Measurements from ENCODE around the gene GNAS.
A peak's percentile ranks its signal among the peaks of the same experiment; 100 is the strongest.

The GNAS gene

DNA sequence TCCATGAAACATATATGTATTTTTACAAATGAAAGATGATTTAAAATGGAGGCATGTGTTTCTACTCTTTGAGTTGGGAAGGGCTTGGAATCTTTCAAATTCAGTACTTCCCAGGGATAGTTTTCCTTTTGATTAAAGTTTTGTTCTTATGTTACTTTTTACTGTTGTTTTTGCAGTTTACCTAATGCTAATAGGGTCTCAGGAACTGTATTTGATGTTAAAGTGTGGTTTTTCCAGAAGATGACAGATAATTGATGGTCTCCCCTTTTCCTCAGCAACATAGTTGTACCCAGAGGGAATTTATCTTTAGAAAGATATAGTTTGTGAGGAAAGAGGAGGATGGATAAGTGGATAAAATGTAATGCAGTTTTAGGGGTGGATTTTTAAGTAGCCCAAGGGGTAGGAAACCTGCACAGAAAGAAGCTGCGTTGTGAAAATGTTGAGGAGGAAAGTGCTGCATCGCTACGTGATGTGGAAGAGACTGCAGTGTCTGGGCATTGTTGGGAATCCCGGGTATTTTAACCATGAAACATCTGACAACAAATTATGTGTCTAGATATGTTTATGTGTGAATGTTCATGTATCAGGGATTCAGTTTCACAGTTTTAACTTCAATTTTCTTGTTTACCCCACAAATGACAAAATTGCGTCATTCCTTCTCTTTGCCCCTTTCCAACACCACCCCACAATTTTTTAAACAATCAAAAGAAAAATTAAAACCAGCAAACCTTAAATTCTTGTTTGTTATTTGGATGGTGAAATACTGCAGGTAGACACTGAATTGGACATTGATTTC lies 42.3 kb downstream of the GNAS start:
- TF ChIP-seq, protein P1, sequence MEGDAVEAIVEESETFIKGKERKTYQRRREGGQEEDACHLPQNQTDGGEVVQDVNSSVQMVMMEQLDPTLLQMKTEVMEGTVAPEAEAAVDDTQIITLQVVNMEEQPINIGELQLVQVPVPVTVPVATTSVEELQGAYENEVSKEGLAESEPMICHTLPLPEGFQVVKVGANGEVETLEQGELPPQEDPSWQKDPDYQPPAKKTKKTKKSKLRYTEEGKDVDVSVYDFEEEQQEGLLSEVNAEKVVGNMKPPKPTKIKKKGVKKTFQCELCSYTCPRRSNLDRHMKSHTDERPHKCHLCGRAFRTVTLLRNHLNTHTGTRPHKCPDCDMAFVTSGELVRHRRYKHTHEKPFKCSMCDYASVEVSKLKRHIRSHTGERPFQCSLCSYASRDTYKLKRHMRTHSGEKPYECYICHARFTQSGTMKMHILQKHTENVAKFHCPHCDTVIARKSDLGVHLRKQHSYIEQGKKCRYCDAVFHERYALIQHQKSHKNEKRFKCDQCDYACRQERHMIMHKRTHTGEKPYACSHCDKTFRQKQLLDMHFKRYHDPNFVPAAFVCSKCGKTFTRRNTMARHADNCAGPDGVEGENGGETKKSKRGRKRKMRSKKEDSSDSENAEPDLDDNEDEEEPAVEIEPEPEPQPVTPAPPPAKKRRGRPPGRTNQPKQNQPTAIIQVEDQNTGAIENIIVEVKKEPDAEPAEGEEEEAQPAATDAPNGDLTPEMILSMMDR (conservative IDR thresholded peaks at IDR 0.05; ENCODE audit: low read depth, low read length), result no peak
- no peak for DNase-seq (ENCODE audit: low read depth)
- peak overlapping the region; percentile 35 for H3K4me3 ChIP-seq (ENCODE audit: low read depth, low read length)

DNA sequence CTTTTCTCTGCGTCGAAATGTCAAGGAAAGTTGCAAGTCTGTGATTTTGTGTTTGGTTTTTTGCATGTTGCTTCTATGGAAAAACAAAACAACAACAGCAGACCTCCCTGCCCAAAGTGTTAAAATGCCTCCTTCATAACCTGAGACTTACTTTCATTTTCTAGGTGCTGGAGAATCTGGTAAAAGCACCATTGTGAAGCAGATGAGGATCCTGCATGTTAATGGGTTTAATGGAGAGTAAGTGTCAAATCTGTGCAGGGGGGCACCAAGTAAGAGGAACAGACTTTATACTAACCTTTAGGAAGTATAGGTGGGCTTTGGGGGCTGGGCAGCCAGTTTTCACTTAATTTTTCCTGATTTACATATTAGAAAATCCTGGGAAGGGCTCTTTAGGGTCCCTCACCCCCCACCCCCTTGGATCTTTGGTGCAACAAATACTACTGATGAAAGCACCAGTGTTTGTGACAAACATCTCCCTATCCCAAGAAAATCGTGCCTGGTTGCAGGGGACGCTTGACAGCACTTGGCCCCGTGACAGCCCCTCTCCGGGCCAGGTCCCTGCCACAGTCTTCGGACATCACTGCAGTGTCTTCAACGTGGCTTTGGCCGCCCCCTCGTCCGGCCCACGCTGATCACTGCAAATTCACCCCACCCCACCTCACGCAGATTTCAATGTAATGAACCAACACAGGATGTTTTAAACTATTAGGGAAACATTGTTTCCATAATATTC lies 43.1 kb downstream of the GNAS start:
- H3K4me3 ChIP-seq (ENCODE audit: low read depth, low read length), result peak overlapping the region; percentile 35
- no peak for DNase-seq (ENCODE audit: low read depth)
- TF ChIP-seq, protein P1 (conservative IDR thresholded peaks at IDR 0.05; ENCODE audit: low read depth, low read length), result no peak

DNA sequence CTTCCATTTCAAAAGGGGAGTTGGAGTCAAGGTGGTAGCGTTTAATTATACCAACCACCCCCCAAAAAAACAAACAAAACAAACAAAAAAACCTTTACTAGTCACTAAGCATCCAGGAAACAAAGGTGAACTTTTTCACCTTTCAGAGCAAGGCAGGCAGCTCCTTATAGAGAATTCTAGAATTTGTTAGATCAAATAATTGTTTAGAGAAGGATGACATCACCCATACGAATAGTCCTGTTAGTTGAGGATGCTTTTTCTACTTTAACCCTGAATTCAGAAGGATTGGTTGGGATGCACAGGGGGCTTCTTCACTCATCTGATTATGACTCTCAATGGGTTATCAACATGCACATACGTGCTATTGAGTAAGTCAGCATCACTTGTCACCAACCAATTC lies 44.3 kb downstream of the GNAS start:
- DNase-seq (ENCODE audit: low read depth), result no peak
- TF ChIP-seq, protein P1 (conservative IDR thresholded peaks at IDR 0.05; ENCODE audit: low read depth, low read length), result no peak
- no peak overlapping the region for H3K4me3 ChIP-seq (ENCODE audit: low read depth, low read length)

DNA sequence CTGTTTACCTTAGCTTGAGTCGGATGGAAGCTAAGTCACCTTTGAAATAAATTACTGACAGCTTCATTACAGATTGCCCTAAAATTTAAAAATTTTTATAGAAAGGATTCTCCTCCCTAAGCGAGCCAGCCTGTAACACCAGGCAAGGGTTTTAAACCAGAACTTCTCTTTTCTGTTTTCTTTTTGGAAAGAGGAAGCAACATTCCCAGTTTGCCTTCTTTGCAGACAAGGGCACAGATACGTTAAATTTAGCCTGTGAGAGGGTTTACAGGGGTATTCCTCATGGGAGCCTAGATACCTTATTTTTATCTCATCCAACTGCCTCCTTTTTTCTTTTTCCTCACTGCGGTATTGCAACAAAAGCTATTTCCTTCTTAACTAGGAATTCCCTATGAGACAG lies 45.0 kb downstream of the GNAS start:
- no peak overlapping the region for H3K4me3 ChIP-seq (ENCODE audit: low read depth, low read length)
- TF ChIP-seq, protein P1 (conservative IDR thresholded peaks at IDR 0.05; ENCODE audit: low read depth, low read length), result no peak
- DNase-seq (ENCODE audit: low read depth), result no peak

GRCh38 chr20:58898629-58899408 lies 46.3 kb downstream of the GNAS start:
- no peak for DNase-seq (ENCODE audit: low read depth)
- TF ChIP-seq, protein P1 (conservative IDR thresholded peaks at IDR 0.05; ENCODE audit: low read depth, low read length), result no peak

DNA sequence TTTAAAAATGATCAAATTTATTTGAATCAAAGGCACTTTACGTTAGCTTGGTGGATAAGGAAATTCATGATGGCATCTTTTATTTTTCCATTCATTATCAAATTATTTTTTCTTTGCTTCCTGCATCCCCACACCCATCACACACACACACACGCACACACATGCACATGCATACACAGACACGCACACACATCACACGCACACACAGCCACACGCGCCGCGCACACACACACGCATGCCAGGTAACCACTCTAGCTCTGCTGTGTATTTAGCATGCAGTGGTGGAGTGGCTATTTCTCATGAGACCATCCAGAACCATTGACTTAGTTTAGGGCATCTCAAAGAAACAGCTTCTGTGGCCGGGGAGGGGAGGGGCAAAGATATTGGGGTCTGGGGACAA lies 47.0 kb downstream of the GNAS start:
- H3K4me3 ChIP-seq (ENCODE audit: low read depth, low read length), result no peak overlapping the region

More at GRCh38 chr20:58898629-58899408, 46.3 kb downstream of the GNAS start:
- H3K4me3 ChIP-seq (ENCODE audit: low read depth, low read length), result no peak overlapping the region

More for the DNA sequence above, 47.0 kb downstream of the GNAS start:
- no peak for DNase-seq (ENCODE audit: low read depth)
- TF ChIP-seq, protein P1 (conservative IDR thresholded peaks at IDR 0.05; ENCODE audit: low read depth, low read length), result no peak

Measured in choroid plexus epithelial cell (primary cell).